Stimulated activated CD8-positive, alpha-beta memory T cell treated with anti-CD3 and anti-CD28 coated beads, Interleukin-15, amount 100 ng/mL, for 1 hour (primary cell): ENCODE measurements around the gene POMGNT2.

ENCODE experiments used
- DNase-seq: peaks from one replicate; pipeline ENCODE4 v3.0.0-alpha.2; 2020; ENCODE audit warnings: low read depth

The POMGNT2 gene

DNA sequence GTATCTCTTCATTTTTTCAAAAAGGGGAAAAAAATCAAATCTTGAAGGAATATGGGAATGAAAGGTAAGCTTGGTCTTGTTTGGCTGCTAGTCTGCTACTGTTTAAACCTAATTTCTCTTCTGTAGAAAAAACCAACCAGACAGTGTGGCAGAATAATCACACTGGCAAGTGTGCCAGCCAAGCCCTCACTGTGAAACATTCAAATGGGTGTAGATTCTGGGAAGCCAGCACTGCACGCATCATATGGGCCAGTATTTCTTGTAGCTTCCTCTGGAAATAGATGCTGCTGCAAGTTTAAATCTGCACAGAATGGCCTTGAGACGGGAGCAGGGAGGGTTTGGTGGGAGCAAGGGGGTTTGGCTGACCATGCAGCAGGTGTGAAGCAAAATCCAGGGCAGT is 62.1 kb downstream of the POMGNT2 start:
- no peak for DNase-seq

DNA sequence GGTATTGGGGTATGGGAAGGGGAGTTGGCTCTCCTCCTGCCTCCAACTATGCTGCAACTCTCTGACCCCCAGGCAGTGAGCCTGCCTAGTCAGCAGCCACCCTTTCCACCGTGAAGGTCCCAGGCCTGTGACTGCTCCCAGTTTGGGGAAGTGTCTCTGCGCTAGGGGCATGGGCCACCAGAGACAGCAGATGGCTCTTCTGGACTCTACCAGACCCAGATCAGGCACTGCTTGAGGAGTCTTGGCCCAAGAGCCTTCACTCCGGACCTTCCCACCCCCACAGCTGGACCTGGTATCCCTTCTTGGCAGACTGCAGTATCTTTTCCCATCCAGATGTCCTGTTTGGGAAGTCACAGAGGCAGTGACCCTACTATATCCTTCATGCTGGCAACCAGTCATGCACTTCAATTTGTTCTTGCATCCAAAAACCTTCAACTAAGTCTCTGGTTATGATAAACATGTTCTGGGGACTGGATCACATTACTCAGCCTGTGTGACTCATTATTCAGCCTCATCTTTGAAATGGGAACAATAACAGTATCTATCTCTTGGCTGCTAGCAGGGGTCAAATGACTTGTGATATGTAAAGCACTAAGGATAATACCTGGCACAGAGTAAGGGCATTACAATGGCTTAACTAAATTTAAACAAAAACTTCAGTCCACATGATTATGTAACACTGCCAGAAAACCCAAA is 62.7 kb downstream of the POMGNT2 start:
- DNase-seq = no peak

DNA sequence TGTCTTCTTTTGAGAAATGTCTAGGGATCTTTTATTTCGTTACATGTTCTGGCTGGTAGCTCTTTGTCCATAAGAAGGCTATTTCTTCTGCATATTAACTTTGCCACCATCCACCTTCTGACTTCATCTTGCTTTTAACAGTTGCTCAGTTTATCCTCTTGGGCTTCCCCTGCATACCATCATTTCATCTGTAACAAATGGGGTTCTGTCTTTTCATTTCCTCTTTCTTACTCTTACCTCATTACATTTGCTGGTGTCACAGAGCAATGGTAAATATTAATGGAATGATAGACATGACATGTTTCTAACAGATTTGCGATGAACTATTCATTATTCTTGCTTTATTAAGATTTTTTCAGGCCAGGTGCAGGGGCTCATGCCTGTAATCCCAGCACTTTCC is 64.4 kb downstream of the POMGNT2 start:
- no peak for DNase-seq

DNA sequence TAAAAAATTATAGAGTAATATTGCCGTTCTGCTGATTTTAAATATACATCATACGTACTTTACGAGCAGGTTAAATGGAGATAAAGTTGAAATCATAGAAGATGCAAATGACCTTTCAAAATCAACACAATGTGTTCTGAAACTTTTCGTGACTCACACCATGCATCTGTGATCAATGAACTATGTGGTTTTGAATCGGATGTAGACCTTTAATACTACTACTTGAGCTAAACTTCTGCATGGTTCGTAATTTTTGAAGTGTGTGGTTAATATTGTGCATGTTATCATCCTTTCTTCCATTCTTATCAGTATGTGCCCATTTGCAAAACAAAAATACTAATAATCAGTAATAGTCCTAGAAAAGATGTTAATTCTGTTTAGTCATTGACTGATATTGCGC is 67.9 kb downstream of the POMGNT2 start:
- DNase-seq = no peak

DNA sequence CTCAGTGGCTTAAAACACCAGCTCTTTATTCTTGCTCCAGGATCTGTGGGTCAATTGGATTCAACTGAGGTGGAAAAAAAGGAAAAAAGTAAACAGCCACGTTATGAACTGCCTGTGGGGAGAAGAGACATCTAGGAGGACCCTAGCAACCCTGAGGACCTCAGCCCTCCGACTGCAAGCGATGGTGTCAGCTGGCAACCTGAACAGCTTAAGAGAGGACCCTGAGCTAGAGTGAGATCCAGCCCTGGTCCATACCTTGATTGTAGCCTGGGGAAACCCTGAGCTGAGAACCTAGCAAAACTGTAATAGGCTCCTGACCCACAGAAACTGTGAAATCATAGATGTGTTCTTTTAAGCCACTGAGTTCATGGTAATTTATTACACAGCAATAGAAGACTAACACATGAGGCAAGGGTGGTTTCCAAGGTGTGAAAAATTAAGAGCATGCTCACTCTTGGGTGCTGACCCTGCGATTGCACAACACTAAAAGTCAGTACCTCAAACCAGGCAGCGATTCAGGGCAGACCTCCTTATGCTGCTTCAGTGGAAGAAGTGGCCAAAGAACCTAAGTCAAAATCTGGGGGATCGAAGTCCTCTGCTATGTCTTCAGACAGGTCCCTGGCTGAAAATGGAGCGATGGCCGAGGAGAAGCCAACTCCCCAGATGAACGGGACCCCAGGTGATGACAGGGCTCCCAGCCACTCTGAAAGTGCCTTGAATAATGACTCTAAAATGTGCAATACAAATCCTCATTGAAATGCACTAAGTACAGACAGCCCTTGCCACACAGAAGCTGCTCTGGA is 69.1 kb downstream of the POMGNT2 start:
- no peak for DNase-seq

DNA sequence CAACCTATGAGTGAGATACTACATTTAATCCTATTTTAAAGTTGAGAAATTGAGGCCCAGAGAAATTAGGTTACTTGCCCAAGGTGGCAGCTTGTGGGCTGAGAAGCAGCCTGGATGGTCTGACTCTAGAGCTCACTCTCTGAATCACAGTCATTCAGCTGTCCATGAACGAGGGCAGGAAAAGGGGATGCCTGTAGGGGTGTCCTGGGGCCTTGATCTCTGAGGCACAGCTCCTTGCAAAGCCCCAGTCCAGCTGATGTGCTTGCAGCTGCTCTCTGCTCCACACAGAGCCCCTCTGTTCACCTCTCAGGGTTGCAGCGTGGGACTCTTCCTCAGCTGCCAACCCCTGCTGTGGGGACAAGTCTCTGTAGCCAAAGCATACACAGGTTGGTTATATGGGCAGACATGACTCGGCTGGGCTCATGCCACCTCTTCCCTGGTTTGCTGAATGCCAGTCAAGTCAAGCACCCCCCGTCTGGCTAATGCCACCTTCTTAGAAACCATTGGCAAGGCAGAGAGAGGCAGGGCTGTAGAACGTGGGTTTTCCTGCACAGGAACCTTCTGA is 70.0 kb downstream of the POMGNT2 start:
- no peak for DNase-seq

DNA sequence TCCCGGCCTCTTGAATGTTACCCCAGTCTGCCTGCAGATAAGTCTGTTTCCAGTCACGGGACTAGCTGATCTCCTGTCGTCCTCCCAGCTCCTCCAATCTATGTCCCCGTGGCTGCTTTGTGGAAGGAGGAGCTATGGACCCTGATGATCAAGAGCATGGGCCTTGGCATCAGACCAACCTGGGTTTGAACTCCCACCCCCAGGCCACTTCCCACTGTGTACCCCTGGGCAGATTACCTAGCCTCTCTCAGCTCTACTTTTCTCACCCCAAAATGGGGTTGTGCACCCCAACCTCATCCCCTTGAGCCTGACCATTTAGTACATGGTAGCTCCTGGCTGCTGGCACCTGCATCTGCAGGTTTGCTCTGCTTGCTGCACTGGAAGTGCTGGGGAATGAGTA is 71.0 kb downstream of the POMGNT2 start:
- no peak for DNase-seq

DNA sequence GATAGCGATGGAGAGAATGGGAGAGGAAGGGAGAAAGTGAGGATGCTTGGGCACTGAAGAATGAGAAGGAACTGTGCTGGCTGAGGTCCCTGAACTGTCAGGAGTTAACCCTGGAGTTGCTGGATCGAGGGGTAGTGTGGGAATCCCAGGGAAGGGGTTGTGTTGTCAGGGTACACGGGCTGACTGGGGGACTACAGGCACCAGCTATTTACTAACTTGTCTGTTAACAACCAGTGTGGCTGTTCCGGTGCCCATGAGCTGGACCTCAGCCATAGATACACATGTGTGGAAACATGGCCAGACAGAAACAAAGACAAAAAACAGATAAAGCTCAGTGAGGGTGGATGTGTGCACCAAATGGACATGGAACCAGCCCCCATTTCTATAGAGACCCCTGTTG is 71.7 kb downstream of the POMGNT2 start:
- DNase-seq = no peak

DNA sequence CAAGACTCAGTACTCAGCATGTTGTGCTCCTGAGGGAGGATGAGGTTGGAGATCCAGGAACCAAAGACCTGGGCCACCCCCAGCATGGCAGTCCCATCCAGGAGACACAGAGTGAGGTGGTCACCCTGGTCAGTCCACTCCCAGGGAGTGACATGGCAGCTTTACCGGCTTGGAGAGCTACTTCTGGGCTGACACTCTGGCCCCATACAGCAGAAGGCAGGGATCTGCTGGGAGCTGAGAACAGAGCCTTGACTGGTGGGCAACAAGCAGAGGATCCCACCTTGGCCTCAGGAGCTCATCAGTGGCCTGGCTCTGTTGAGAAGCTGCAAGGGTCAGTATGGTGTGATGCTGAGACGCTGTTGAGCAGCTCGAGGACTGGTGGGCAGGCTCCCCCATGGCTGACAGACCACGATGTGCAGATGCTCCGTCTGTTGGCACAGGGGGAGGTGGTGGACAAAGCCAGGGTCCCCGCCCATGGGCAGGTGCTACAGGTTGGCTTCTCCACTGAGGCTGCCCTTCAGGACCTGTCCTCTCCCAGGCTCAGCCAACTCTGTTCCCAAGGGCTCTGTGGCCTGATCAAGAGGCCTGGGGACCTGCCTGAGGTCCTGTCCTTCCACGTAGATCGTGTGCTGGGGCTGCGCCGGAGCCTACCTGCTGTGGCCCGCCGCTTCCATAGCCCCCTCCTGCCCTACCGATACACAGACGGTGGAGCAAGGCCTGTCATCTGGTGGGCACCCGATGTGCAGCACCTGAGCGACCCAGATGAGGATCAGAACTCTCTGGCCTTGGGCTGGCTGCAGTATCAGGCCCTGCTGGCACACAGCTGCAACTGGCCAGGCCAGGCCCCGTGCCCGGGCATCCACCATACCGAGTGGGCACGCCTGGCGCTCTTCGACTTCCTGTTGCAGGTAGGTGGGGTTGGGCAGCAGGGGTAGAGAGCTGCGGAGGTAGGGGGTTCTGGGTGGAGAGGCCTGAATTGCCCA is 72.9 kb downstream of the POMGNT2 start:
- no peak for DNase-seq

DNA sequence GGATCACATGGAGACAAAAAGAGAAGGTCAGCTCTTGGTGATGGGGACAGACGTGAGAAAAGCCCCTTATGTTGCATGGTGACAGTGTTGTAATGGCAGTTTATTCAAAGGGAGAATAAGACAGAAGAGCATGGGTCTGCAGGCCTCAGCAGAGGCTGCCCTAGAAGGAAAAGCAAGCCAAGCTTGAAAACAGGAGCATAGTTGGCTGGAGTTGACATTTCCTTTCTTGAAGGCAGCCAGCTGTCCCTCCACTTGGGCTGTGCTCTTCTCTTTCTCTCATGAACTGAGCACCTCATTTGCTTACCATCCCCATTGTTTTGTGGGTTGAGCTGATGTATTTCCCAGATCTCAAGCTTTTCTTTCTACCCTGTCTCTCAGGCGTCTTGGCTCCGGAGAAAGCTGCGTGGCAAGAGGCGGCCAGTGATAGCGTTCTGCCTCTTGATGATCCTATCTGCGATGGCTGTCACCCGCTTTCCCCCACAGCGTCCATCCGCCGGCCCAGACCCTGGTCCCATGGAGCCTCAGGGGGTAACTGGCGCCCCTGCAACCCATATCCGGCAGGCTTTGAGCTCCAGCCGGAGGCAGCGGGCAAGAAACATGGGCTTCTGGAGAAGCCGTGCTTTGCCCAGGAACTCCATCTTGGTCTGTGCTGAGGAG is 73.9 kb downstream of the POMGNT2 start:
- DNase-seq = no peak

DNA sequence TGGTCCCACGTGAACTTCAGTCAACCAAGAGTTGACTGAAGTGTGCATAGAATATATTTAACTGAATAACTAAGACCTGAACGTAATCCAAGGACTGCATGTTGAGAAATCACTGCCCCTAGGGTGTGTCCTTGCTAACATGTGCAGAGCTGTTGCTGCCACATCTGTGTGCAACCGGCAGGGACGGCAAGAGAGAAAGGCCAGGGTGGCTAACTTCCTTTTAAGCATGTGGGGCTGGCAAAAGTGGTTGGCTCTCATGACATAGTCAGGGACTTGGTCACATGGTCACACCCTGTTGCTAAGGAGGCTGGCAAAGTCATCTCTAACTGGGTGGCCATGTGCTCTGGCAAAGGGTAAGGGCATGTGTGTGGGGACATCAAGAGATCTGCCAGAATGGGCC is 74.4 kb downstream of the POMGNT2 start:
- no peak for DNase-seq

DNA sequence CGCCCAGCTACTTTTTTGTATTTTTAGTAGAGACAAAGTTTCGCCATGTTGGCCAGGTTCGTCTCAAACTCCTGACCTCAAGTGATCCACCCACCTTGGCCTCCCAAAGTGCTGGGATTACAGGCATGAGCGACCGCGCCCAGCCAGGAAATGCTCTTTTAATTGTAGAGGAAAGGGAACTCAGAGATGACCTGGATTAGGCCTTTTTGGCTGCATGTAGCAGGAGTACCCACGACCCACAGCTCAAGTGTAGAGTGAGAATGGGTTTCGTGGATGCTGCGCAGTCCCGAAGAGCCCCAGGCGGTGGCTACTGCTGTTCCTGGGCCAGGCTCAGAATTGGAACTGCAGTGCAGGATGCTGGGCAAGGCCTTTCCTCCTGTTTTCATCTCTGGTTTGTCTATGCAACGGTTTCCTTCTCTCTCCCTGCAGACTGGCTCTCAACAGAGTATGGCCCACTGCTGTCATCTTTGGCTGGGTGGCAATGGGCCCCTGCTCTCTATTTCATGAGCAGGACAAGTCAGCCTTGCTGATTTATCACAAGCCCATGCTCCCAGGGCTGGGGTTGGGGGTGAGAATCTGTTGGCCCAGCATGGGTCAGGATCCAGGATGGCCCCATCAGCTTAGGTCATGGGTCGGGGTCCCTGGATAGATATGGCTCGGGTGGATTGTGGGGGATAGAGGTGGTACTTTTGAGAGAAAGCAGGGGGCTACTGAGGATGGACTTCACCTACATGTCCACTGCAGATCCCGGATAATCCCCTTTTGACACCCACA is 75.5 kb downstream of the POMGNT2 start:
- DNase-seq = no peak
